HFFc6 (cell line): ENCODE results near the gene ZAR1L. TPM values are rescaled to one million over a fixed set of nuclear protein-coding genes. Genes with fewer than 3 reads are reported as not detected.

Source experiments
- DNase-seq: peaks from one replicate; pipeline ENCODE4 v3.0.0-alpha.2; 2018
- H3K27ac Mint-ChIP-seq: 2 replicates; pipeline ENCODE4 v1.8.0; 2020; ENCODE audit warnings: mild to moderate bottlenecking, mixed read lengths
- H3K27me3 Mint-ChIP-seq: 2 replicates; pipeline ENCODE4 v1.8.0; 2021; ENCODE audit warnings: mild to moderate bottlenecking, moderate library complexity, mixed read lengths; ENCODE audit not compliant: insufficient read depth
- H3K36me3 Mint-ChIP-seq: 2 replicates; pipeline ENCODE4 v1.8.0; 2021; ENCODE audit warnings: low read depth, mixed read lengths
- H3K4me1 Mint-ChIP-seq: 2 replicates; pipeline ENCODE4 v1.8.0; 2020; ENCODE audit warnings: low read depth, mixed read lengths
- H3K4me3 Mint-ChIP-seq: 2 replicates; pipeline ENCODE4 v1.8.0; 2020; ENCODE audit warnings: mild to moderate bottlenecking, moderate library complexity, mixed read lengths
- H3K9me3 Mint-ChIP-seq: 2 replicates; pipeline ENCODE4 v1.8.0; 2020; ENCODE audit warnings: mild to moderate bottlenecking, mixed read lengths
- total RNA-seq, 6 experiments: library from RNA; stranded (reverse); fragmentation: NEBNext Ultra II Directional; extraction: Animal tissue kit (Norgen Biotek cat#: 25700); gene quantifications; 2 replicates in 1 of 6; 3 replicates in 5 of 6; pipeline ENCODE4 v1.2.3, GENCODE V29; 2021
- TF ChIP-seq, protein P1 (sequence below): fragments of 200-600 bp; sonication (generic); IDR thresholded peaks from 2 replicates; pipeline ENCODE4 v1.5.0; 2021; ENCODE audit warnings: antibody characterized with exemption, mild to moderate bottlenecking

The ZAR1L gene
- total RNA-seq, 6 experiments from 2014 or later: not detected

DNA sequence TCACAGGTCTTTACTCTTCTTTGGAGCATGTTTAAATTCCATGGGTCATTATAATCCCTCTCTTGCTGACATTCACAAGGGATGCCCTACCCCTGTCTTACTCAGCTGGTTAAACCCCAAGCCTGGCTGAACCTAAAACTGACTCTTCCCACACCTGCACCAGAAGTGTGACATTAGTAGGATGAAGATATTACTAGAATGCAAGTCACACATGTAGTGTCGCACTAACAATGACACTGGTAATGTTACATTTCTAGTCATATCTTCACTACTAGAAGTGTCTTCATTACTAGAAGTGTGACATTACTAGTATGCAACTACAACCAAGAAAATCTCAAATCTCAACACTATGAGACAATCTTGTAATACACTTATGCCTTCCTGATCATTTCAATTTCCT is 14.2 kb downstream of the ZAR1L start:
- H3K27me3 Mint-ChIP-seq: peaks cover 13% of the 10 kb centered on the region
- H3K36me3 Mint-ChIP-seq: no peaks in the 10 kb centered on the region
- no peak overlapping the region for H3K4me3 Mint-ChIP-seq
- TF ChIP-seq, protein P1, sequence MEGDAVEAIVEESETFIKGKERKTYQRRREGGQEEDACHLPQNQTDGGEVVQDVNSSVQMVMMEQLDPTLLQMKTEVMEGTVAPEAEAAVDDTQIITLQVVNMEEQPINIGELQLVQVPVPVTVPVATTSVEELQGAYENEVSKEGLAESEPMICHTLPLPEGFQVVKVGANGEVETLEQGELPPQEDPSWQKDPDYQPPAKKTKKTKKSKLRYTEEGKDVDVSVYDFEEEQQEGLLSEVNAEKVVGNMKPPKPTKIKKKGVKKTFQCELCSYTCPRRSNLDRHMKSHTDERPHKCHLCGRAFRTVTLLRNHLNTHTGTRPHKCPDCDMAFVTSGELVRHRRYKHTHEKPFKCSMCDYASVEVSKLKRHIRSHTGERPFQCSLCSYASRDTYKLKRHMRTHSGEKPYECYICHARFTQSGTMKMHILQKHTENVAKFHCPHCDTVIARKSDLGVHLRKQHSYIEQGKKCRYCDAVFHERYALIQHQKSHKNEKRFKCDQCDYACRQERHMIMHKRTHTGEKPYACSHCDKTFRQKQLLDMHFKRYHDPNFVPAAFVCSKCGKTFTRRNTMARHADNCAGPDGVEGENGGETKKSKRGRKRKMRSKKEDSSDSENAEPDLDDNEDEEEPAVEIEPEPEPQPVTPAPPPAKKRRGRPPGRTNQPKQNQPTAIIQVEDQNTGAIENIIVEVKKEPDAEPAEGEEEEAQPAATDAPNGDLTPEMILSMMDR: no peak
- H3K9me3 Mint-ChIP-seq: no peaks in the 10 kb centered on the region
- no peak for DNase-seq
- no peak overlapping the region for H3K27ac Mint-ChIP-seq
- no peaks in the 10 kb centered on the region for H3K4me1 Mint-ChIP-seq

DNA sequence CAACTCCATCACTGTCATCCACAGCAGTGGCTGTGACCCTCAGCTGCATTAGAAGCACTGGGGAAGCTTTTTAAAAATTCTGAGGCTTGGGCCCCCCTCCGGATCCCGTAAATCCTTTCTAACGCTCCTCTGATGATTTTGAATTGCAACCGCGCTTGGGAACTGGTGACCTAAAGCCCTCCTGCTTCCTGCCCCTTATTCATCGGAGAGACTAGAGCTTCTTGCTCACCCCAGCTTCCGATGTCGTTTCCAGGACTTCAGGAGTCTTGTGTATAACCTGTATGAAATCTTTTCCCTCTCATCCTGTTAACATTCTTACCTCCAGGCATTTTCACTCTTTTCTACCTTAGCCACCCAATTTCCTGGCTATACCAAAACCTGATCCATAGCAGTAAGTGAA is 14.8 kb downstream of the ZAR1L start:
- Mint-ChIP-seq H3K27ac (no peak overlapping the region), H3K4me1 (no peaks in the 10 kb centered on the region), H3K36me3 (no peaks in the 10 kb centered on the region), H3K9me3 (no peaks in the 10 kb centered on the region), H3K4me3 (no peak overlapping the region), H3K27me3 (peaks cover 13% of the 10 kb centered on the region)
- TF ChIP-seq, protein P1: no peak
- no peak for DNase-seq

DNA sequence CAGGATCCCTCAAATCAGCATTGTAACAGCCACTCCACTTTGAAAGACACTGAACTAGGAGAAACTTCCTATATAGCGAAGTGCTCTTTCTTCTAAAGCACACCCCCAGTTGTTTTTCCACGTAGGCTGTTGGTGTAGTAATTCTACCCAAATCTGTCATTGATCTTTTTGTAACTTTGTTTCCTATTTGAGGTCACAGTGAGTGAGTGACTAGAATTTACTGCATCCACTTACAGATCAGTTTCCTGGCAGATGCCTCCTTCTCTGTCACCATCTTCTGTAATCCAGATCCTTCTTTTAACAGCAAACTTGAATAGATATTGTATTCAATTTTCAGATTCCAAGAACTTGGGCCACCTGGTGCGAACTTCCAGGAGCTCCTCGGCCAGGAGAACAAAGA is 15.3 kb downstream of the ZAR1L start:
- H3K27me3 Mint-ChIP-seq: peaks cover 10% of the 10 kb centered on the region
- TF ChIP-seq, protein P1: no peak

DNA sequence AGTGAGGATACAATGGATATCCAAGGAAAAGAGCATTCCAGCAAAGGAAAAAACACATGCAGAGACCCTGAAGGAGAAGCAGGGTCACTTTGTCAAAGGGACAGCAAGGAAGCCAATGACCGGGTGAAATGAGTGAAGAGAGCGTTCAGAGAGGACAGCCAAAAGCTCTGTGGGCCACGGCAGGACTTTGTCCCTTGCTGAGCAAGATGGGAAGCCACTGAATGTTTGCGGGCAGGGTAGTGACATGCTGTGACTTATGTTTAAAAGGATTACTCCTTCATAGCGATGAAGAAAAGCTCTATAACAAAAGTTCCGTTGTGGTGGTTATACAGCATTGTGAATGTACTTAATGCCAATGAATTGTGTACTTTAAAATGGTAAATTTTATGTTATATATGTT is 16.5 kb downstream of the ZAR1L start:
- Mint-ChIP-seq H3K27ac (no peak overlapping the region), H3K4me1 (no peaks in the 10 kb centered on the region)

More for the DNA sequence above, 15.3 kb downstream of the ZAR1L start:
- Mint-ChIP-seq H3K27ac (no peak overlapping the region), H3K9me3 (no peaks in the 10 kb centered on the region), H3K4me3 (no peak overlapping the region), H3K4me1 (no peaks in the 10 kb centered on the region), H3K36me3 (no peaks in the 10 kb centered on the region)
- DNase-seq: no peak

DNA sequence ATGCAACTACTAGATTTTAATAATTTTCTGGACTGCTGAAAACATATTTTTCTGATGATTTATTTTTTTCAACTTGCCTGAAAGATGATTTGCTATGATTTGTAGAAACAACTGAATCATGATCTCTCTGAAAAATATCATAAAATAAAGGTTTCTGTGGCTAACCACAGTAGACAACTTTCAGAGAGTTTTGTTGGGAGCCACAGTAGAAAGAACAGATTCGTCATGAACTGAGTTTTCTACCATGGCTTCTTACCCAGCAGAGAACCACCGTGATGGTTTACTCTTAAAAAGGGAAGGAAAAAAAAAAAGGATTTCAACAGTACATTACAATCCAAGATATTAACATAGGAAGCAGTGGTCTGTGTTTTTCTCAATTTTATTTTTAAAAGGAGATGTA is 18.0 kb downstream of the ZAR1L start:
- H3K27me3 Mint-ChIP-seq: peaks cover 10% of the 10 kb centered on the region
- H3K4me3 Mint-ChIP-seq: no peak overlapping the region
- H3K4me1 Mint-ChIP-seq: no peaks in the 10 kb centered on the region
- TF ChIP-seq, protein P1: no peak
- no peak for DNase-seq
- no peaks in the 10 kb centered on the region for H3K36me3 Mint-ChIP-seq
- no peaks in the 10 kb centered on the region for H3K9me3 Mint-ChIP-seq
- H3K27ac Mint-ChIP-seq: no peak overlapping the region

More for the DNA sequence above, 16.5 kb downstream of the ZAR1L start:
- Mint-ChIP-seq H3K4me3 (no peak overlapping the region), H3K36me3 (no peaks in the 10 kb centered on the region), H3K9me3 (no peaks in the 10 kb centered on the region), H3K27me3 (peaks cover 10% of the 10 kb centered on the region)
- TF ChIP-seq, protein P1: no peak
- no peak for DNase-seq

DNA sequence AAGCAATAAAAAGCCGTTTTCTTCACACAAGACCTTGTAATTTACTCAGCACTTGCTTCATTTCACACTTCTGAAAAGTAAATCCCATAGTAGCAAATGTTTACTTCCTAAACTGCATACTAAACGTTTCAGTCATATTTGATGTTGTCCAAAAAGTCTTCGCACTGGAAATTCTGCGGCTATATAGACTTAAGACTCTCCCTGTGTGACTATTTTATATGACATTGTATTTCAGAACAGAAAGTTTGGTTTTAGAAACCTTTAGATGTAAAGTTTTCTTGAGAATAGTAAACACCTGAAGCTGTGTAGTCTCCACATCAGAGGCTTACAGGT is 29.6 kb downstream of the ZAR1L start:
- DNase-seq: no peak
- Mint-ChIP-seq H3K4me3 (peak overlapping the region; percentile 22; the same call in 1 of the 2 replicates), H3K27ac (no peak overlapping the region), H3K36me3 (no peaks in the 10 kb centered on the region), H3K9me3 (no peaks in the 10 kb centered on the region), H3K27me3 (peaks cover 2% of the 10 kb centered on the region), H3K4me1 (peaks cover 14% of the 10 kb centered on the region)
- TF ChIP-seq, protein P1: no peak
